ENCODE results near the gene RAD50. TPM values are rescaled to one million over a fixed set of nuclear protein-coding genes. Genes with fewer than 3 reads are reported as not detected.

RAD50 gene
- total RNA-seq, 1 donor = 54.7 TPM

DNA sequence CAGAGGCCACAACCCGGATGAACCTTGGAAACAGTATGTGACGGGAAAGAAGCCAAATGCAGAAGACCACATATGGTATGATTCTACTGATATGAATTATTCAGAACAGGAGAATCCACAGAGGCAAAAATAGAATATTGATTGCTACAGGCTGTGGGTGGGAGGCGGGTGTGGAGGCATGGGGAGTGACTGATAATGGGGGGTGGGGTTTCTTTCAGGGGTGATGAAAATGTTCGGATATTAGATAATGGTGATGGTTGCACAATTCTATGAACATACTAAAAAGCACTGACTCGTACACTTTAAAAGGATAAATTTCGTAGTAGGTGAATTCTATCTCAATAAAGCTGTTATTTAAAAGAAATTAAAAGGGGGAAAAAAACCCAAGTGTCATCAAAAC is 127.7 kb downstream of the RAD50 start:
- H3K4me3 ChIP-seq (ENCODE audit: low read depth, low read length) = no peak overlapping the region
- TF ChIP-seq, protein P1, sequence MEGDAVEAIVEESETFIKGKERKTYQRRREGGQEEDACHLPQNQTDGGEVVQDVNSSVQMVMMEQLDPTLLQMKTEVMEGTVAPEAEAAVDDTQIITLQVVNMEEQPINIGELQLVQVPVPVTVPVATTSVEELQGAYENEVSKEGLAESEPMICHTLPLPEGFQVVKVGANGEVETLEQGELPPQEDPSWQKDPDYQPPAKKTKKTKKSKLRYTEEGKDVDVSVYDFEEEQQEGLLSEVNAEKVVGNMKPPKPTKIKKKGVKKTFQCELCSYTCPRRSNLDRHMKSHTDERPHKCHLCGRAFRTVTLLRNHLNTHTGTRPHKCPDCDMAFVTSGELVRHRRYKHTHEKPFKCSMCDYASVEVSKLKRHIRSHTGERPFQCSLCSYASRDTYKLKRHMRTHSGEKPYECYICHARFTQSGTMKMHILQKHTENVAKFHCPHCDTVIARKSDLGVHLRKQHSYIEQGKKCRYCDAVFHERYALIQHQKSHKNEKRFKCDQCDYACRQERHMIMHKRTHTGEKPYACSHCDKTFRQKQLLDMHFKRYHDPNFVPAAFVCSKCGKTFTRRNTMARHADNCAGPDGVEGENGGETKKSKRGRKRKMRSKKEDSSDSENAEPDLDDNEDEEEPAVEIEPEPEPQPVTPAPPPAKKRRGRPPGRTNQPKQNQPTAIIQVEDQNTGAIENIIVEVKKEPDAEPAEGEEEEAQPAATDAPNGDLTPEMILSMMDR (IDR thresholded peaks at IDR 0.05; ENCODE audit: insufficient read depth, low read length) = no peak
- no peak for DNase-seq (ENCODE audit: low read depth)

DNA sequence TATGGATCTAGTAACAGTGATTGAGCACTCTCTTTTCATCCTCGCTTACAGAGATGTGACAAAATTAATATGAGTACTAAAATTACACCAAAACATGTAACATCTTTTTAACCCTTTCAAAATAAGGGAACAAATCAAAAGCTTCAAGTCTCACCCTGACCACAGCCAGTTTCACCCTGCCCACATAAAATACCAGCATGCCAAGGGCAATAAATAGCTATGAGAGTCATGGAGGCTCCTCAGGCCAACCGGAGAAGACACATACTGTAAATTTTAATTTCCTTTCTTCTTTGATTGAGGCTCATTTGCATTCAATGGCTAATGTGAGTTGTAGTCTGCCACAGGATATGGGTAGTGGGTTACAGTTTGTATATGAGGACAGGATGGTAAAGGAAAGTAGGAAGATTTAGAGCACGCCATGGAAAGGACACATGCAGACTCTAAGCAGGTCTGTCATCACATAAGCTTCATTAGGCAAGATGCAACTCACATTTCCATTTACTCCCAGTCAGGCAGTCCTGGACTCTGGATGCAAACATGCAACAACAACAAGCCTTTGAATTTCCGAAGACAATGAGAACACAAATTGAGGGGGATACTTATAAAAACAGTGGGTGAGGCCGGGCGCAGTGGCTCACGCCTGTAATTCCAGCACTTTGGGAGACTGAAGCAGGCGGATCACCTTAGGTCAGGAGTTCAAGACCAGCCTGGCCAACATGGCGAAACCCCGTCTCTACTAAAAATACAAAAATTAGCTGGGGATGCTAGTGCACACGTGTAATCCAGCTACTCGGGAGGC is 128.3 kb downstream of the RAD50 start:
- DNase-seq (ENCODE audit: low read depth) = no peak
- no peak overlapping the region for H3K4me3 ChIP-seq (ENCODE audit: low read depth, low read length)
- TF ChIP-seq, protein P1 (IDR thresholded peaks at IDR 0.05; ENCODE audit: insufficient read depth, low read length) = no peak

DNA sequence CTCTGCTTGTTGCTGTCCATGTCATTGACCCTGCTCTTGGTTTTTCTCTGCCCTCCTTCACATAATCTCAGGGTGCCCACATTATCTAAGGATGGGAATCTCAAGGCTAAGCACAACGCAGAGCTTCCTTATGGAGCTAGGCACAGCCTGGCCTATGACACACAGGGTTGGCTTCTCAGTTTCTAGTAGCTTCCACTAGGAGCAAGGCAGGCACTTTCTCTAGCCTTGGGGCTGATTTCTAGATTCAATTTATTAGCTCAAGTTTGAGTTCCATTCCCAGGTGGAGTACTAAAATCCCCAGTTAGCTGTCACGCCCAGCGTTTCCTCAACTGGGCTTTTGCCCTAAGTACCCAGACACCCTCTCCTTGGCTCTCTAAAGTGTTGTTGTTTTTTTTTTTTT is 129.4 kb downstream of the RAD50 start:
- H3K4me3 ChIP-seq (ENCODE audit: low read depth, low read length) = no peak overlapping the region
- TF ChIP-seq, protein P1 (IDR thresholded peaks at IDR 0.05; ENCODE audit: insufficient read depth, low read length) = no peak
- DNase-seq (ENCODE audit: low read depth) = no peak

DNA sequence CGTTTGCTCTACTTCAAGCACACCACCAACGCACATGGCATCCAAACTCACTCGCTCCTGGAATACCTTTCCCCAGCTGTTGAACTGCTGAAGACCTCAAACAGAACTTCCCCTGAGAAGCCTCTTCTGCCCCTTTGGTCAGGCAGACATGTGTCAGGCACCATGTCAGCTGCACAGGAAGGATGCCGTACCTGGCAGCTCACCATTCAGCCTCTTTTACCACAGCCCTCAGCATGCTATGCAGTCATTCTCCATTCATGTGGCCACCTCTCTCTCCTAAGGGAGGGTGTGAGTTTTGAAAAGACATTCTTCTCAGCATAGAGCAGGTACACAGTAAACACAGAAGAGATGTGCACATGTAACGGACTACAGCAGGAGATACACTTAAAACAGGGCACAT is 131.2 kb downstream of the RAD50 start:
- H3K4me3 ChIP-seq (ENCODE audit: low read depth, low read length) = no peak overlapping the region
- TF ChIP-seq, protein P1 (IDR thresholded peaks at IDR 0.05; ENCODE audit: insufficient read depth, low read length) = no peak
- no peak for DNase-seq (ENCODE audit: low read depth)

DNA sequence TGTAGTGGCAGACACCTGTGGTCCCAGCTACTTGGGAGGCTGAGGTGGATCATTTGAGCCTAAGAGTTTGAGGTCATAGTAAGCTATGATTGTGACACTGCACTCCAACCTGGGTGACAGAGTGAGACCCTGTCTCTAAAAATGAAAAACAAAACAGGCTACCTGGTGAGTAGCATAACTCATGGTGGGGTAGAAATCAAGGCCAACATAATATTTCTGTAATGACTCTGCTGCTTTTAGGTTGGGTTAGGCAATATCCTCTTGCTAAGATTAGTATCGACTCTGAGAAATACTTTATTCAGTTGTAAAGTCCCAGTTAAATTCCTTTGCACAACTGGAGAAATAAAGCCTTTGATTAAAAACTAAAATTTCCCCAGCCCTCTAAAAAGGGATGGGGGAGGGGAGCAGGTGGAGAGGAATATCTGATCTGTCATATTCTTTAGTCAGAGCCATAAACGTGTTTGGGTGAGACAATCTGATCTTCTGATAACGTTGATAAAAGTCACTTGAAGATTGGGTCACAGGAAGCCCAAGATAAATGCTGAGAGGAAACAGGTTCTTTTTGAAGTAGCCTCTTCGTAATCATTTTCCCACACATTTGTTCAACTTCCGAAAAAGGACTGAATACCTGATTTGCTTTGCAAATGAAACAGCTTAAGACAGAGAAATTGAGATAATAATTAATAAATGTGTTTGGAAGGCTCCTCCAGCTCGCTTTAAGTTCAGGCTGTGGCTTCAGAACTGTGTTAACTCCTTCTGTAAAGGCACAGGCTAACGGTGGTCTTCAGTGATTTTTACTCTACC is 132.0 kb downstream of the RAD50 start:
- TF ChIP-seq, protein P1 (IDR thresholded peaks at IDR 0.05; ENCODE audit: insufficient read depth, low read length) = no peak
- peak; percentile 43 for DNase-seq (ENCODE audit: low read depth)
- no peak overlapping the region for H3K4me3 ChIP-seq (ENCODE audit: low read depth, low read length)

DNA sequence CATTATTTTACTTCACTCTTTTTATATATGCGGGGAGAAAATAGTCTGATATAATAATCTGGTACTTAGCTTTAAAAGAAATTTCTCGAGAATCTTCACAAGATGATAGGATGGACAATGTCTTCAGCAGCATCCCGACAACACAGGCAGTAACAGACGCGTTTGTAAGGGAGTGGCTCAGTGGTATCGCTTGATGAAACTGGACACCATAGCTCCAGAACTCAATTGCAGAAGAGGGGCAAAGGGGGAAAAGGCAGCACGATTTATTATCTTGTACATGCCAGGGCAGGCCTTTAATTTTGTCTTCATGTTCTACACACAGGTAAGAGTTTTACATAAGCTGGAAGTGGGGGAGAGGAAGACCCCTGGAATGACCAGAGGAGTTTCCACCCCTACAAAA is 132.7 kb downstream of the RAD50 start:
- no peak overlapping the region for H3K4me3 ChIP-seq (ENCODE audit: low read depth, low read length)
- DNase-seq (ENCODE audit: low read depth) = no peak
- TF ChIP-seq, protein P1 (IDR thresholded peaks at IDR 0.05; ENCODE audit: insufficient read depth, low read length) = no peak

Data from fibroblast of the aortic adventitia (primary cell).